Mucosa of rectum (tissue), 2 donors: ENCODE measurements around the gene KMT2C.
A peak's percentile ranks its signal among the peaks of the same experiment; 100 is the strongest.
"Not testable (repeated sequence)": the region's sequence is repeated elsewhere in the genome, so short reads cannot be mapped to it uniquely, and the experiment has no call there.

Source experiments
- H3K27ac ChIP-seq, 2 donors: one replicate each; pipeline ENCODE4 v1.7.0; 2013; ENCODE audit warnings: inconsistent platforms in 2 of 2, low read depth in 2 of 2, low read length in 2 of 2
- H3K27me3 ChIP-seq, 2 donors: one replicate each; pipeline ENCODE4 v1.7.0; 2013; ENCODE audit warnings: low read length in 2 of 2; ENCODE audit not compliant: control insufficient read depth in 2 of 2, insufficient read depth in 2 of 2
- H3K36me3 ChIP-seq, 2 donors: one replicate each; pipeline ENCODE4 v1.7.0; 2013; ENCODE audit warnings: low read length in 2 of 2; ENCODE audit not compliant: control insufficient read depth in 2 of 2, insufficient read depth in 2 of 2
- H3K4me1 ChIP-seq, 2 donors: one replicate each; pipeline ENCODE4 v1.7.0; 2013; ENCODE audit warnings: low read length in 2 of 2, mild to moderate bottlenecking in 1 of 2; ENCODE audit not compliant: control insufficient read depth in 2 of 2, insufficient read depth in 2 of 2
- H3K4me3 ChIP-seq, 2 donors: one replicate each; pipeline ENCODE4 v1.7.0; 2013; ENCODE audit warnings: low read length in 2 of 2
- H3K9ac ChIP-seq, 2 donors: one replicate each; pipeline ENCODE4 v1.7.0; 2013; ENCODE audit warnings: low read length in 2 of 2, low read depth in 1 of 2, mild to moderate bottlenecking in 1 of 2
- H3K9me3 ChIP-seq, 2 donors: one replicate each; pipeline ENCODE4 v1.7.0; 2013; ENCODE audit warnings: low read length in 2 of 2; ENCODE audit not compliant: control insufficient read depth in 2 of 2
- donor health status: healthy.
- donor health status: Normal muscosa, but diverticular disease.

Gene KMT2C

DNA sequence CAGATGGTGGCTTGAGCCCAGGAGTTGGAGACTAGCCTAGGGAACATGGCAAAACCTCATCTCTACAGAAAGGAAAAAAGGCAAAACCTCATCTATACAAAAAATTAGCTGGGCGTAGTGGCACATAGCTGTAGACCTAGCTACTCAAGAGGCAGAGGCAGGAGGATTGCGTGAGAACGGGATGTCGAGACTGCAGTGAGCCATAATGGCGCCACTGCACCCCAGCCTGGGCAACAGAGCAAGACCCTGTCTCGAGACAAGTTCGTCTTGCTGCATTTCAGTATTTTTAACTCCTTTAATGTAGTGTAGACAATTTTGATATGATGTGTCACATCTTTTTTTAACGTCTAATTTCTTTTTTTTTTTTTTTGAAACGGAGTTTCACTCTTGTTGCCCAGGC is 31.4 kb upstream of the KMT2C start:
- no peaks in the 10 kb centered on the region for H3K9me3 ChIP-seq
- no peaks in the 10 kb centered on the region for H3K36me3 ChIP-seq
- no peak overlapping the region for H3K4me3 ChIP-seq
- H3K27me3 ChIP-seq = no peaks in the 10 kb centered on the region
- H3K4me1 ChIP-seq = peaks cover 0 to 5% of the 10 kb centered on the region in 2 donors
- no peak overlapping the region for H3K27ac ChIP-seq
- no peak overlapping the region for H3K9ac ChIP-seq

DNA sequence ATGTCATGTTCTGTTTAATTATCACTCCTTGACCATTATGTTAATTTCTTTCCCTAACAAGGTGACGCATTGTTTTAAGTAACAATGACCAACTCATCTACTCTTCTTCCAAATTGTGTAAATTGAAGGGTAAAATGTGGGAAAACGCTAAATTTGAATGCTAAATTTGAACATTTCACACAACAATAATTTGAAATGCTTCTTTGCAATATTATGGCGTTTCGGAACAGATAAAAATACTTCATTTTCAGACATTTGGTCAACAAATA is 29.2 kb upstream of the KMT2C start:
- Histone ChIP-seq H3K9me3 (no peaks in the 10 kb centered on the region), H3K4me1 (peaks cover 0 to 5% of the 10 kb centered on the region in 2 donors), H3K27ac (peak overlapping the region in 1 of 2 donors; percentile 99), H3K4me3 (peak overlapping the region; percentile 67 to 88), H3K36me3 (no peaks in the 10 kb centered on the region), H3K27me3 (no peaks in the 10 kb centered on the region), H3K9ac (peak overlapping the region; percentile 86 to 97)

DNA sequence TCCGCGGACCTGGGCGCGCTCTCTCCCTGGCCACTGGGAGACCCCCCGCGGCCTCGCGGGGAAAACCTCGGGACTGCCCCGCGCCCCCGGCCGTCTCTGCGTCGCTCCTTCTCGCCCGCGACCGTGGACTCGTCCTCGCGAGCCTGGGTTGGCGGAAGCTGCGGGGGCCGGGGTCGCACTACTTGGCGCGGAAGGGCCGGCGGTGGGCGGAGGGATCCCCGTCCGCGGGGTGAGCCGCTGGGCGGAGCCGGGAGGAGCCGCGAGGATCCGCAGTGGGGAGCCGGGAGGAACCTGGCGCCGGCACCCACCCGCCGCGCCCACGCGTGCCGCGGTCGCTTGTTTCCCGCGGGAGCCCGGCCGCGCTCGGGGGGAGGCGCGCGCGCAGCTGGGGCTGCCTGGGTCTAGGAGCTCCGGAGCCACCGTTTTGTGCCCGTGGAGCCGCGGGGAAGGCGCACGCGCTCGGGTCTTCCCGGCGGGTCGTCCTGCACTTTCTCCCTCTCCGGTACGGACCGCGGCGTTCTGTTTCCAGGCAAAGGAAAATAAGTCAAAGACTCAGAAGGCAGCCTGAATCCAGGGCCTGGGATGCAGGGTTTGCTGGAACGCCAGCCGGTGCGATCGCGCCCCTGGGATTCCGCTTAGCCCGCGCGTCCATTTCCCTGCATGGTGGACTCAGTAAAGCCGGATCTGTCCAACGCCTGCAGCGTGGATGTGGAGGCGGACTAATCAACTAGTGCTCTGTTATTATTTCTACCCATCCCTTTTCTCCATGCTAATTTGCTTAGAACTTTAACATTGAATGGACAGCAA is 28.7 kb upstream of the KMT2C start:
- H3K9me3 ChIP-seq = no peaks in the 10 kb centered on the region
- H3K27ac ChIP-seq = peak overlapping the region; percentile 99
- H3K9ac ChIP-seq = peak overlapping the region; percentile 86 to 97
- H3K4me3 ChIP-seq = peak overlapping the region; percentile 67 to 88
- no peaks in the 10 kb centered on the region for H3K27me3 ChIP-seq
- no peaks in the 10 kb centered on the region for H3K36me3 ChIP-seq
- H3K4me1 ChIP-seq = peaks cover 0 to 5% of the 10 kb centered on the region in 2 donors

DNA sequence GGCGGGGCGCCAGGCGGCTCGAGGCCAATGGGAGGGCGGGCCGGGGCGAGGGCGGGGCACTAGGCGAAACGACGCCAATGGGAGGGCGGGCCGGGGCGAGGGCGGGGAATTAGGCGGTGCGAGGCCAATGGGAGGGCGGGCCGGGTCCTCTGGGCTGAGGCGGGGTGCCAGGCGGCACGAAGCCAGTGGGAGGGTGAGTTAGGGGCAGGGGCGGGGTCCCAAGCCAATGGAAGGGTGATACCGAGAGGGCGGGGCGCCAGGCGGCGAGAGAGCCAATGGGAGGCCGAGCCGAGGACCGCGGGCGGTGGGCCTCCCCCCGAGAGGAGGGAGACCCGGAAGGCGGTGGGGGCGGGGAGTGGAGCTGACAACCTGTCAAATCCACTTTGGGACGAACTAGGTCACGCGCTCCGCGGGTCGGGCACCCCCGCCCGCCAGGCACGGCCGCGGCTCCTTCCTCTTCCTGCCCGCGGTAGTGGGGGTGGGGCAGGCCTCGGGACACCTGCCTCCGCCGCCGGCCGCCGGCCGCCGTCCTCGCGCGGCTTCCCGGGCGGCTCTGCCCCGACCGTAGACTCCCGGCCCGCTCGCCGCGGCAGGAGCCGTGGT is 28.0 kb upstream of the KMT2C start:
- peak overlapping the region; percentile 86 to 97 for H3K9ac ChIP-seq

DNA sequence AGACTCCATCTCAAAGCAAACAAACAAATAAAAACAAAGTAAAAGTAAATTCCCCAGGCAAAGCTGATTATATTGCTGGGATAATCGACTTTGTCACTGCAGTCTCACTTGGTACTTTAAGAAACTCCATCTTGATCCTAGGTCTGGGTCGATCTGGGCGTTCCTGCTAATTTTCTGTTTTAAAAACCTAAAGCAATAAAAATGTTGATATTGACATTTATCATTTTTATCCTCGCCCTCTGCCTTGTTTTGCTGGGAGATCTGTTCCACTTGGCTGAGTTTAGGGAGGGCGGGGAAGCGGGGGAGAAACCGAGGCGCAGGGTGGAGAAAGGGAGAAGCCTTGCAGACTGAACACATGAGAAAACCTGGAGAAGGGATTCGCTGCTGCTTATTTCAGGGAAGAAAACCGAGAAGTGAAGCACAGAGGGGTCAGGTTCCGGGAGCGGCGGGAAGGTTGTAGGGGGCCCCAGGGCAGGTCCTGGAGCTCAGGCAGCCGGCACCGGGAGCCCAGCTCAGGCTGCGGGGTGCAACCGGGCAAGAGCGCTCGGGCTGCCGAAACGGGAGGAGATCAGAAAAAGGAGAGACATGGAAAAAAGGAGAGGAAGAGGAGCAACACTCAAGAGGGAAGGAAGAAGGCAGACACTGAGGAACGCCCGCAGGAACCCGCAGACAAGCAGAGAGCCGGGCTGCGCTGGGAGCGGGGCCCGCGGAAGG is 27.3 kb upstream of the KMT2C start:
- Histone ChIP-seq H3K36me3 (no peaks in the 10 kb centered on the region), H3K27ac (peak overlapping the region; percentile 93 to 96), H3K9me3 (no peaks in the 10 kb centered on the region), H3K4me3 (peak overlapping the region; percentile 82 to 84), H3K4me1 (peaks cover 0 to 5% of the 10 kb centered on the region in 2 donors), H3K27me3 (no peaks in the 10 kb centered on the region), H3K9ac (peak overlapping the region; percentile 82 to 87)

More for the DNA sequence above, 28.0 kb upstream of the KMT2C start:
- Histone ChIP-seq H3K4me3 (peak overlapping the region; percentile 82 to 88), H3K27ac (peak overlapping the region; percentile 99), H3K36me3 (no peaks in the 10 kb centered on the region), H3K27me3 (no peaks in the 10 kb centered on the region), H3K4me1 (peaks cover 0 to 5% of the 10 kb centered on the region in 2 donors), H3K9me3 (no peaks in the 10 kb centered on the region)

DNA sequence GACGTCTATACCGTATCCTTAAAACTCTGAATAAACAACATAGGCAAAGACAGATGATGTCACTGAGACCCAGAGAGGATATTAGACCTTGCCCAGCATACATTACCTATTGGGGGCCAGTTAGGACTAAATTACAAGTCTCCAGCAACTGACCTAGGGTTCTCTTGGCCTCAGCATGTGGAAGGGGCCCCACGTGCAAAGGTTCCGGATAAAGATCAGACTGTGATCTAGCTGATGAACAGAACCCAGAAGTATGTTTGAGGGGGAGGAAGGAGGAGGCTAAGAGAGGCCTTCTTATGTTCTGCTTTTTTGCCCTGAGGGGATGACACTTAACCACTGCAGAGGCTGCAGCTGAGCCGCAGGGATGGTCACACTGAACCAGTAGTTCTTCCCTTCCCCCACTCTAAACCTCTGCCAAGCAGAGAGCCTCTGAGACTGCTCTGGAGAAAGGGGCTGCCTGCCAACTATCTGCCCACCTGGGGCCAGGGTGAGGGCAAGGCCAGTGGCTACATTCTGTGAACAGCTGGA is 24.0 kb upstream of the KMT2C start:
- no peaks in the 10 kb centered on the region for H3K9me3 ChIP-seq
- H3K9ac ChIP-seq = no peak overlapping the region
- no peaks in the 10 kb centered on the region for H3K36me3 ChIP-seq
- no peak overlapping the region for H3K4me3 ChIP-seq
- H3K4me1 ChIP-seq = no peaks in the 10 kb centered on the region
- H3K27me3 ChIP-seq = no peaks in the 10 kb centered on the region
- H3K27ac ChIP-seq = peak overlapping the region in 1 of 2 donors; percentile 43

DNA sequence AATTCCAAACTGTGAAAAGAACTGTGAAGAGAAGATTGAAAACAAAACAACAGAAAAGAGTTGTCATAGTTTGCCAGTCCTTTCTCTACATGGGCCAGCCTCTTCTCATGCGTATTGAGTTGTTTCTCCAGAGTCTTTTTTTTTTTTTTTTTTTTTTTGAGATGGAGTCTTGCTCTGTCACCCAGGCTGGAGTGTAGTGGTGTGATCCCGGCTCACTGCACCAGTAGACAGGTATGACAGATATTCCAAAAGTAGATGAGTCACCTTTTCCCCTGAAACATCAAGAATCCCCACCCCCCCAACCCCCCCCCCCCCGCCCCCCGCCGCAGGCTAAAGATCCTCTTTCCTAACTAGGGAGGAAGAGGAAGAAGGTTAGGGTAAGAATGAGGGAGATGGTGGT is 15.6 kb upstream of the KMT2C start:
- H3K9me3 ChIP-seq = no peaks in the 10 kb centered on the region
- H3K36me3 ChIP-seq = no peaks in the 10 kb centered on the region
- H3K27me3 ChIP-seq = no peaks in the 10 kb centered on the region
- no peak overlapping the region for H3K27ac ChIP-seq
- no peaks in the 10 kb centered on the region for H3K4me1 ChIP-seq
- no peak overlapping the region for H3K4me3 ChIP-seq
- no peak overlapping the region for H3K9ac ChIP-seq

DNA sequence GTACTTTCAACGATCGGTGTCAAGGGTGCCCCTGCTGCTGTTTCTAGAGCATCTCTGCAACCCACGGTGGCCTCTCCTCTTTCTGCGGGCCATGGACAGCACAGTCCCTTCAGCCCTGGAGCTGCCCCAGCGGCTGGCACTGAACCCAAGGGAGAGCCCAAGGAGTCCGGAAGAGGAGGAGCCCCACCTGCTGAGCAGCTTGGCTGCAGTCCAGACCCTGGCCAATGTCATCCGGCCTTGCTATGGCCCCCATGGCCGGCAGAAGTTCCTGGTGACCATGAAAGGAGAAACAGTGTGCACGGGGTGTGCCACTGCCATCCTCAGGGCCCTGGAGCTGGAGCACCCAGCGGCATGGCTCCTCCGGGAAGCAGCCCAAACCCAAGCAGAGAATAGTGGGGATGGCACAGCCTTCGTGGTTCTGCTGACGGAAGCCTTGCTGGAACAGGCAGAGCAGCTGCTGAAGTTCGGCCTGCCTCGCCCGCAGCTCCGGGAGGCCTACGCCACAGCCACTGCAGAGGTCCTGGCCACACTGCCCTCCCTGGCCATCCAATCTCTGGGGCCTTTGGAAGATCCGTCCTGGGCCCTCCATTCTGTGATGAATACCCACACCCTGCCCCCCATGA is 9.7 kb upstream of the KMT2C start:
- H3K4me1 ChIP-seq, H3K27me3 ChIP-seq, H3K36me3 ChIP-seq, H3K4me3 ChIP-seq, H3K27ac ChIP-seq, H3K9ac ChIP-seq, H3K9me3 ChIP-seq: not testable (repeated sequence)

DNA sequence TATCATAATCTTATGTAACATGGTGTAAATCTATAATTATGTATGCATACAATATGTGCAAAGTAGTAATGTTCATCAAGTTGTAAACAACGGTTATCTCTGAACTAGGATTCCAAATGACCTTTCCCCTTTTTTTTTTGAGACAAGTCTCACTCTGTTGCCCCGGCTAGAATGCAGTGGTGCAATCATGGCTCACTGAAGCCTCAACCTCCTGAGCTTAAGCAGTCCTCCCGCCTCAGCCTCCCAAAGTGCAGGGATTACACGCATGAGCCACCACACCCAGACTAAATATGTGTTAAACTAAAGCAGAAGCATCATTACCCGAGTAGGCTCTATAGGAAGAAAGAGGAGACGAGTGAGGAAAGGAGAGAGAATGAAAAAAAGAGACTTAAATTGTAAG is 7.8 kb upstream of the KMT2C start:
- Histone ChIP-seq H3K9me3 (no peaks in the 10 kb centered on the region), H3K27ac (no peak overlapping the region), H3K27me3 (no peaks in the 10 kb centered on the region), H3K36me3 (no peaks in the 10 kb centered on the region), H3K9ac (no peak overlapping the region), H3K4me3 (no peak overlapping the region), H3K4me1 (no peaks in the 10 kb centered on the region)
